Panc1 (cell line): ENCODE results near the gene KMT2C. TPM values are rescaled to one million over a fixed set of nuclear protein-coding genes. Genes with fewer than 3 reads are reported as not detected.
A peak's percentile ranks its signal among the peaks of the same experiment; 100 is the strongest.

Source experiments
- ATAC-seq: fragments of 200-7000 bp; cut with Tn5 transposase; 2 replicates; pipeline ENCODE4 v1.9.1; 2020; ENCODE audit warnings: mild to moderate bottlenecking, moderate library complexity
- BruUV-seq: library from RNA; stranded (reverse); fragments of 400-500 nt; replicated peaks from 2 replicates; lab custom pipeline; 2021; lab: Mats Ljungman, UMichigan
- CTCF ChIA-PET: fragments of 300-600 bp; sonication (Branson Sonifier 250); formaldehyde crosslinking; loops from one replicate; lab custom pipeline; 2022; ENCODE audit warnings: antibody characterized with exemption; lab: Charles Lee
- POLR2A ChIA-PET: fragments of 300-600 bp; sonication (Branson Sonifier 250); formaldehyde crosslinking; loops from one replicate; lab custom pipeline; 2022; ENCODE audit warnings: antibody characterized with exemption; lab: Charles Lee
- DNase-seq: peaks from one replicate; pipeline ENCODE4 v3.0.0-alpha.2; 2010; ENCODE audit warnings: low read depth, low spot score
- H3K27ac ChIP-seq: 2 replicates; pipeline ENCODE4 v1.5.1; 2011; ENCODE audit warnings: mild to moderate bottlenecking, low read length, inconsistent platforms
- H3K27me3 ChIP-seq: fragments of 200-500 bp; sonication (Bioruptor generic); 2 replicates; pipeline ENCODE4 v1.6.0; 2014; ENCODE audit warnings: low read length, inconsistent platforms; ENCODE audit not compliant: control insufficient read depth, insufficient read depth
- H3K36me3 ChIP-seq: fragments of 200-500 bp; sonication (Bioruptor generic); 2 replicates; pipeline ENCODE4 v1.5.1; 2014; ENCODE audit warnings: inconsistent platforms, mild to moderate bottlenecking, low read length, moderate library complexity; ENCODE audit not compliant: control insufficient read depth, insufficient read depth
- H3K4me1 ChIP-seq: 2 replicates; pipeline ENCODE4 v1.5.1; 2011; ENCODE audit warnings: inconsistent platforms, mild to moderate bottlenecking, low read length, moderate library complexity; ENCODE audit not compliant: control insufficient read depth, insufficient read depth
- H3K4me3 ChIP-seq, 2 experiments: 2 replicates each; pipeline ENCODE4 v1.5.1; 2011 to 2012; ENCODE audit warnings: low read depth in 2 of 2, low read length in 2 of 2, mild to moderate bottlenecking in 2 of 2, inconsistent platforms in 1 of 2, moderate library complexity in 1 of 2
- H3K9me3 ChIP-seq: fragments of 200-500 bp; sonication (Bioruptor generic); 2 replicates; pipeline ENCODE4 v1.5.1; 2014; ENCODE audit warnings: low read depth, mild to moderate bottlenecking, inconsistent platforms, low read length, moderate library complexity; ENCODE audit not compliant: control insufficient read depth, insufficient read depth
- POLR2AphosphoS5 ChIP-seq: IDR thresholded peaks from 2 replicates; pipeline ENCODE4 v1.6.1; 2012; ENCODE audit warnings: mild to moderate bottlenecking, low read depth, low read length, moderate library complexity
- REST ChIP-seq, 2 experiments: IDR thresholded peaks; 2 replicates each; pipeline ENCODE4 v1.6.1; 2011 to 2012; ENCODE audit warnings: low read depth in 2 of 2, control low read depth in 1 of 2, low read length in 1 of 2, mild to moderate bottlenecking in 1 of 2, moderate library complexity in 1 of 2; ENCODE audit not compliant: insufficient read depth in 1 of 2
- SIN3A ChIP-seq: IDR thresholded peaks from 2 replicates; pipeline ENCODE4 v1.6.1; 2012; ENCODE audit warnings: low read depth, mild to moderate bottlenecking, low read length, moderate library complexity, borderline replicate concordance; ENCODE audit not compliant: insufficient read depth
- TCF7L2 ChIP-seq: IDR thresholded peaks from 2 replicates; pipeline ENCODE4 v1.6.1; 2011; ENCODE audit warnings: mild to moderate bottlenecking, low read depth, low read length, inconsistent platforms
- in situ Hi-C: cut with HindIII; loops from 2 replicates; pipeline ENCODE4 v1.10.0; 2016; ENCODE audit warnings: low sequenced_read_pairs, low pct_unique_long_range_greater_than_20kb
- intact Hi-C: fragments of 100-400 bp; cut with micrococcal nuclease; formaldehyde crosslinking; loops from one replicate; pipeline ENCODE4 v1.10.0; 2022; ENCODE audit not compliant: unreplicated experiment
- total RNA-seq: library from RNA; stranded (reverse); gene quantifications from one replicate; pipeline ENCODE4 v1.2.1, GENCODE V29; 2021; ENCODE audit not compliant: unreplicated experiment
- TF ChIP-seq, protein P1 (sequence below): fragments of 450-650 bp; IDR thresholded peaks from 2 replicates; pipeline ENCODE4 v1.5.1; 2017; ENCODE audit warnings: mild to moderate bottlenecking

Gene KMT2C
- total RNA-seq, 1 experiment from 2014 or later = 42.5 TPM

DNA sequence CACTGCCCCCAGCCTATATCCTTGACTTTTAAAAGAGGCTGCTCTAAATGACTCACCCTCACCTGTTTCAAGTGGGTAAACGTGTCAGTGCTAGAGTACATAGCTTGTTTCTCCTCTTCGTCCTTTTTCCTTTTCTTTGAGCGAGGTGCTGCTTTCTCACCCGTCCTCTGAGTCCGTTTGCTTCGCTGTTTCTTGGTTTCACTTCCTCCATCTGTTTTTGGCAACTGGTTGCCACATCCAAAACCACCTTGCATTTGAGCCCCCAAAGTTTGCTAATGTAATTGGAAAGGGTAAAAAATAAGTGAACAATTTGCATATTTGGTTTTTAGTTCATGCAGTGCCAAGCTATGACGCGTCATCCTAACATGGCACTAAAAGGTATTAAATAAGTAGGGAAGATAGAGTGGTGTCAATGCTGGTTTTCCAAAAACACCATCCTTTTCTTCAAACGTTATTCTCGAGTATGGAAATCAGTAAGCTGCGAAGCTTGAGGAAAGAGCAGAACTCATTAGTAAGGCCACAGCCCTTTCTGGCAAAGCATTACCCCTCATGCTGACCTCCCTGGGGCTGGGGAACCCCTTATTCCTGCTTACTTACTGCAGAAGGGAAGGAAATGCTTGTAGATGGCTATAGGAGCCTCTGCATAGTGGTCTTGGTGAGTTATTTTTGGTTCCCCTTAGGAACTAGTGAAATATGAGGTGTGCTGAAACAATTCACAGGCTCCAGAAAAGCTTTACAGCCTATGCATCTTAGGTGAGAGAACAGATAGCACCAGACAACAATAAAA is 276.8 kb downstream of the KMT2C start:
- TF ChIP-seq POLR2AphosphoS5 (no peak), TCF7L2 (no peak), REST (IDR thresholded peaks at IDR 0.05; ENCODE audit: insufficient read depth in 1 of 2, low read depth in 2 of 2, low read length in 1 of 2) (no peak), SIN3A (no peak)
- TF ChIP-seq, protein P1, sequence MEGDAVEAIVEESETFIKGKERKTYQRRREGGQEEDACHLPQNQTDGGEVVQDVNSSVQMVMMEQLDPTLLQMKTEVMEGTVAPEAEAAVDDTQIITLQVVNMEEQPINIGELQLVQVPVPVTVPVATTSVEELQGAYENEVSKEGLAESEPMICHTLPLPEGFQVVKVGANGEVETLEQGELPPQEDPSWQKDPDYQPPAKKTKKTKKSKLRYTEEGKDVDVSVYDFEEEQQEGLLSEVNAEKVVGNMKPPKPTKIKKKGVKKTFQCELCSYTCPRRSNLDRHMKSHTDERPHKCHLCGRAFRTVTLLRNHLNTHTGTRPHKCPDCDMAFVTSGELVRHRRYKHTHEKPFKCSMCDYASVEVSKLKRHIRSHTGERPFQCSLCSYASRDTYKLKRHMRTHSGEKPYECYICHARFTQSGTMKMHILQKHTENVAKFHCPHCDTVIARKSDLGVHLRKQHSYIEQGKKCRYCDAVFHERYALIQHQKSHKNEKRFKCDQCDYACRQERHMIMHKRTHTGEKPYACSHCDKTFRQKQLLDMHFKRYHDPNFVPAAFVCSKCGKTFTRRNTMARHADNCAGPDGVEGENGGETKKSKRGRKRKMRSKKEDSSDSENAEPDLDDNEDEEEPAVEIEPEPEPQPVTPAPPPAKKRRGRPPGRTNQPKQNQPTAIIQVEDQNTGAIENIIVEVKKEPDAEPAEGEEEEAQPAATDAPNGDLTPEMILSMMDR = no peak
- ChIA-PET CTCF (no interaction called here), POLR2A (interaction anchor here (0.7 kb wide), 1 partner anchor 179 kb away, joined by 3 read pairs; no protein-coding TSS in a partner anchor)
- BruUV-seq = no TSS peak
- Histone ChIP-seq H3K4me3 (no peak overlapping the region), H3K9me3 (no peaks in the 10 kb centered on the region), H3K4me1 (no peaks in the 10 kb centered on the region), H3K27ac (no peak overlapping the region), H3K27me3 (no peaks in the 10 kb centered on the region), H3K36me3 (peaks cover 27% of the 10 kb centered on the region)
- in situ Hi-C loops = no loop called here
- DNase-seq (no peak), ATAC-seq (no peak)
- intact Hi-C loops = no loop called here

DNA sequence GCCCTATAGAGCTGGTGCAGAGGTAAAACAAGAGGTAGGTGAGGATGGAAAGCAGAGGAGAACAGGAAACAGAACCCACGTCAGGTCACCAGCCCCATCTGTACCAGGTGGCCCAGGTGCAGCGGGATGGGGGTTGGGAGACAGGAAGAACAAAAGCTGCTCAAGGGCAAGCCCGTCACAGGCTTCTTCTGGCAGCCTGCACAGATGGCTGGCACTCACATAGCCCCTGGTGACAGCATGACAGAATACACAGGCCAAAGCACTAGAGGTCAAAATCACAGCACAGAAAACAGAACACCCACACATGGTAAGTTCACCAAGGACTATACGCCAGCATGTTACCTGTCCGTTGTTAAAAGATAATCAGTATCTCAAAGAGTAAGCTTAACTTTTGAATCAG is 283.5 kb downstream of the KMT2C start:
- BruUV-seq = no TSS peak
- H3K4me3 ChIP-seq = no peak overlapping the region
- H3K4me1 ChIP-seq = no peaks in the 10 kb centered on the region
- DNase-seq (no peak), ATAC-seq (peak; percentile 21; the same call in 1 of the 2 replicates)
- TF ChIP-seq TCF7L2 (no peak), SIN3A (no peak), POLR2AphosphoS5 (no peak), REST (IDR thresholded peaks at IDR 0.05; ENCODE audit: insufficient read depth in 1 of 2, low read depth in 2 of 2, low read length in 1 of 2) (no peak)
- TF ChIP-seq, protein P1 = no peak
- intact Hi-C loops (no loop called here), in situ Hi-C loops (no loop called here)
- CTCF ChIA-PET = no interaction called here
- no peaks in the 10 kb centered on the region for H3K9me3 ChIP-seq
- POLR2A ChIA-PET = no interaction called here
- H3K36me3 ChIP-seq = peaks cover 20% of the 10 kb centered on the region
- H3K27me3 ChIP-seq = no peaks in the 10 kb centered on the region
- H3K27ac ChIP-seq = no peak overlapping the region
